CD4-positive, alpha-beta T cell treated with Interleukin-21 for 1 hour (primary cell): Measurements from ENCODE around the gene SLC4A8.
A peak's percentile ranks its signal among the peaks of the same experiment; 100 is the strongest.
"Not testable (repeated sequence)": the region's sequence is repeated elsewhere in the genome, so short reads cannot be mapped to it uniquely, and the experiment has no call there.

Experiments
- DNase-seq: peaks from one replicate; pipeline ENCODE4 v3.0.0-alpha.2; 2020

Gene SLC4A8

DNA sequence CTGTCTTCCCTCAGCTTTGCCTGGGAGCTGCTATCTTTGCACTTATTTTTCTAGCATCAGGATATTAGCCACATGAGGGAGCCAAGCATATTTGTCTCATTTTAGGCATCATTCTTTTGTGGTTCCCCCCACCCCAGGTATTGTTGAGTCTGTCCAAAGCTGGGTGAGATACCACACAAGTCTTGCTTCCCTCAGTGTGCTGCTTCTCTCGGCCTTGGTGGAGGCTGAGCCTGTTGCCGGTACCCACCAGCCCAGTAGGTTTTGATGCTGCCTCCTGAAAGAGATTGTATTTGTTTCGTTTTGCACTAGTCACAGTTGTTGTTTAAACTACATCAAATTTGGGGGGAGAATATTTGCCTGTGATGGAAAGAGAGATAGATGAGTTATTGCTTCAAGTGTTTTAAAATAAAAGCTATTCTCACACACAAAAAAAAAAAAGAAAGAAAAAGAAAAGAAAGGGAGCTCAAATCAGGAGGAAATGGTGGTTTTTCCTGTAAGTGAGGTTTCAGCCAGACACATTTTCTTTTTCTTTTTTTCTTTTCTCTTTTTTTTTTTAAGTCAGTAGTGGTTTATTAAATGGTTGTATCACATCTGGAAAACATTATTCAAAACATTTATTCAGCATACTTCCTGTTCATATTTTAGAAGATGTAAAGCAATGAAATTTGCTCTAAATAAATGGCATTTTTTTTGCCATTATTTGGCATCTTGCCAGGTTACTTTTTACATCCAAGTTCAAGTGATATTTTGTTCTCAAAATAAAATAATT, 58.5 kb downstream of the SLC4A8 start:
- DNase-seq, result peak; percentile 46

DNA sequence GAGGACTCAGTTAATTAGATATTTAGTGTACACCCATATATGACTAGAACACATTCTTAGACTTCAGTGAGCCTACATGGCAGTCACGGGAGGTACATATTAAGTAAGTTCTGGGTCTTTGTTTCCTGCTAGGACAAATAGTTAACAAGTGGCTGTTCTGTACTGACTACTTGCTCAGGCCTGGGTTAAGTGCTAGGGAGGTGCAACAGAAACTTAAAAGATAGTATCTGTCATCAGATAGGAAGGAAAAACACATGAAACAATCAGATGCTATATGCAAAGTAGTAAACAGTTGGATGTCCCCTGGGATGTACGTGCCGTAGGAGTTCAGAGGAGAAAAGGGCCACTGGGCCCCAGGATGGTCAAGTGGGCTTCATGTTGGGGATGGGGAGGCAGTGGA, 59.5 kb downstream of the SLC4A8 start:
- DNase-seq, result no peak

GRCh38 chr12:51488281-51488680, 63.6 kb downstream of the SLC4A8 start:
- DNase-seq, result no peak

DNA sequence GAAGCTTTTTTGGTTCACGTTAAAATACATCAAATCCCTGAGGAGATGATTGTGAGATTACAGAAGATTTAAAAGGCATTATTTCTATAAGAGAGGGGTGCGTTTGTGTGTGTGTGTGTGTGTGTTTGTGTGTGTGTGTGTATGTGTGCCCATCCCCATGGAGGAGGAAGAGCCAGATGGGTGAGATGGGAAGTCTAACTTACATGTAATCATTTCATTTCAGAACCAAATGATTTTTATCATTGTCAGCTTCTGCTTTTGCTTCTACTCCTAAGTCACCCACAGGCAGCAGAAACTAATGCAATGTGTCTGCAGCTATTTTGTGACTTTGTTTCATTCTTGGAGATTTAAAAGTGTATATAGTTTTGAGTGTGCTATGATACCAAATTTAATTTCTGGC, 68.7 kb downstream of the SLC4A8 start:
- no peak for DNase-seq

DNA sequence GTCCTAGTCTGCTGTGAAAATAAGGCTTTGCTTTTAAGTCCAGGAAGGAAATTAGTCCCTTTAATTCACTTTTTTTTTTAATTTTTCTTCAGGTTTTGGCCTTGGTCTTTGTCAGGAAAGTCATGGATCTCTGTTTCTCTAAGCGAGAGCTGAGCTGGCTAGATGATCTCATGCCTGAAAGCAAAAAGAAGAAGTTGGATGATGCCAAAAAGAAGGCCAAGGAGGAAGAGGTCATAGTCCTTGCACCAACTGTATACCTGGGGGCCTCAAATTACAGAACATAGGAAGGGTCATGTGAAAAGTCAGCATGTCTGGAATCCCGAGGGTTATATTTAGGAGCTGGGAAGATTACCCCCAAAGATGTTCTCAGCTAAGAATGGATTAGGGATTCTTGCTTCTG, 72.3 kb downstream of the SLC4A8 start:
- no peak for DNase-seq

- DNase-seq, result no peak
Observed at GRCh38 chr12:51504851-51505250, 80.2 kb downstream of the SLC4A8 start.

GRCh38 chr12:51505360-51506105, 80.9 kb downstream of the SLC4A8 start:
- DNase-seq, result no peak

GRCh38 chr12:51507178-51507577, 82.5 kb downstream of the SLC4A8 start:
- no peak for DNase-seq

DNA sequence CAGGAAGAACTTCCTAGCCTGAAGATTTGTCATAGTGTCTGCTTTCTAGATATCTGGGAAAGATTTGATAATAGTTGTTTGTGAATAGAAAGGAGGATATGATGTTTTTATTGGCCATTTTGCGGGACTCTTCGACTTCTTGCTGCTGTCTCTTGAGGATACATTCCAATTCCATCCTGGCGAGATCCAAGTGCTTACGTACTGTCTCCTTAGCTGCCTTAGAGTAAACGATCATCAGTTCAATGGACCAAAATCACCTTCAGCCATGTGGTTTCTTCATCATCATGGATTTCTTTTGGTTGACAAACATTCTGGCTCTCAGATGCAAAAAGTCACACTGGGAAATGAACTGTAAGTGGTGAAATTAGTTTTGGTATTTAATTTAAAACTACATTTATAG, 83.7 kb downstream of the SLC4A8 start:
- DNase-seq, result no peak

DNA sequence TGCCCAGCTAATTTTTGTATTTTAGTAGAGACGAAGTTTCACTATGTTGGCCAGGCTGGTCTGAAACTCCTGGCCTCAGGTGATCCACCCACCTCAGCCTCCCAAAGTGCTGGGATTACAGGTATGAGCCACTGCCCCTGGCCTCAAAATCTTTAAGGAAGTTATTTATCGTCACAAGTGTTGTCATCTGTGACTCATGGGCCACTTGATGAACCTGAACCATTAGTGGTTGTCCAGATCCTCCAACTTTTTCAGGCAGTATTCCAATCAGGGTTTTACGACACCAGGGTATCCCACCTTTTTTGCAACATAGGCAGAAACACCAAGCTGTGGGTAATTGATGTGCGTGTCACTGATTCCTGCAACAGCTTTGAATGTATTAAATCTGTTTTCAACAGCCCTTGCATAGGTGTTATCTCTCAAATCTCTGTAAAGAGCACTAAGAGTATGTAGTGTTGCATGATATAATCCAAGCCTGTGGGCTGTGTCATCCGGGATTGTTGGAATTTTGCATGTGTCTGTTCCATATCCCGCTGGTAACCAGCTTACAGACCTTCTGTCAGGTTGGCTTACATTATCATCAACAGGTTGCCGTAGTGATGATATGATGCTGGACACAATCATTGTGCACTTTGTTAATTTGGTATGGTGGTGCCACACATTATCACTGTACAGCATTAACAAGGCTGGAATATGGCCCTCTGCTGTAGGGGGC, 87.1 kb downstream of the SLC4A8 start:
- no peak for DNase-seq

GRCh38 chr12:51512438-51512837, 87.8 kb downstream of the SLC4A8 start:
- no peak for DNase-seq

DNA sequence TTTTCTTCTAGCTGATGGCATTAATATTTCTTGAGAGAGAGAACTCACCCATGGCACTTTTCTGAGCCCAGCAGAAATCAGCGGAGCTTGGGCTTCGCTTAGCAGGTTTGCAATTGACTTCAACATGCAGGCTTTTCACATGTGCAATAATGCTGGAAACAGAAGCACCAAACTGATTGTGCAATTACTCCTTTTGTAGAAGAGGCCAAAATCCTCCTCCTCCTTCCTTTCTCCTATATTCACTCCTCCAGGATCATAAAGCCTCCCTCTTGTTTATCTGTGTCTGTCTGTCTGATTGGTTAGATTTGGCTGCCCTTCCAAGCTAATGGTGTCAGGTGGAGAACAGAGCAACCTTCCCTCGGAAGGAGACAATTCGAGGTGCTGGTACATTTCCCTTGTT, 90.4 kb downstream of the SLC4A8 start:
- DNase-seq, result not testable (repeated sequence)

DNA sequence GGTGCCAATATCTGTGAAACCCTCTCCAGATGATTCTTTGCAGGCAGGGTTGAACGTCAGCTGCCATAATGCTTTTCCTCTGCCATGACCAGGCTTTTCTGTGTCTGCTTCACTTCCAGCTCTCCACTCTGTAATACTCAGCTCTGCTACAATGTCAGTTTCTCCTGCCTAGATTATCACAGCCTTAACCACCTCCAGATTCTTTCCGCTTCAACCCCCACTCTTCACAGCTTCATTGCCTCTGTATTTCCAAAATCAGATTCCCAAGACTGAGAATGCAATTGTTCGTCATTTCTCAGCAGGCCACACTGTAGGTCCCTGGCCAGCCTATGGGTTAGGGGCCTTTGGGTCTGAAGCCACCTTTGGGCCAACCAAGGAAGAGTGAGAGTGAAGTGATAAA, 92.7 kb downstream of the SLC4A8 start:
- no peak for DNase-seq

DNA sequence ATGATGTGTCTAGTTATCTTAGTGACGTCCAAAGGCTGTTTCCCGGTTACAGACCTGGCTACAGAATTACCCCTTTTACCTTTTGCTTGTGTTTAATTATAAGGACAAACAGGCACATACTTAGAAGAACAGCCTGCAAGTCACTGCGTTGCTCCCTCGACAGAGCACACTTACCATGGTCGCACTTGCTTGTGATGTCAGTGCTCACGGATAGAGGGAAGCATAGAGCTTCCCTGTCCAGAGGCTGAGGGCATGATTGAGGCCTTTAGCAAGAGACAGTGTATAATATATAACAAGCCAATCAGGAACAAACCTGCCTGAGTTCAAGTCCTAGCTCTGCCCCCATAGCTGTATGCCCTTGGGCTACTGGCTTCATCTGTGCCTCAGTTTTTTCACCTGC, 93.2 kb downstream of the SLC4A8 start:
- DNase-seq, result no peak

- no peak for DNase-seq
Observed at GRCh38 chr12:51519755-51520154, 95.1 kb downstream of the SLC4A8 start.

DNA sequence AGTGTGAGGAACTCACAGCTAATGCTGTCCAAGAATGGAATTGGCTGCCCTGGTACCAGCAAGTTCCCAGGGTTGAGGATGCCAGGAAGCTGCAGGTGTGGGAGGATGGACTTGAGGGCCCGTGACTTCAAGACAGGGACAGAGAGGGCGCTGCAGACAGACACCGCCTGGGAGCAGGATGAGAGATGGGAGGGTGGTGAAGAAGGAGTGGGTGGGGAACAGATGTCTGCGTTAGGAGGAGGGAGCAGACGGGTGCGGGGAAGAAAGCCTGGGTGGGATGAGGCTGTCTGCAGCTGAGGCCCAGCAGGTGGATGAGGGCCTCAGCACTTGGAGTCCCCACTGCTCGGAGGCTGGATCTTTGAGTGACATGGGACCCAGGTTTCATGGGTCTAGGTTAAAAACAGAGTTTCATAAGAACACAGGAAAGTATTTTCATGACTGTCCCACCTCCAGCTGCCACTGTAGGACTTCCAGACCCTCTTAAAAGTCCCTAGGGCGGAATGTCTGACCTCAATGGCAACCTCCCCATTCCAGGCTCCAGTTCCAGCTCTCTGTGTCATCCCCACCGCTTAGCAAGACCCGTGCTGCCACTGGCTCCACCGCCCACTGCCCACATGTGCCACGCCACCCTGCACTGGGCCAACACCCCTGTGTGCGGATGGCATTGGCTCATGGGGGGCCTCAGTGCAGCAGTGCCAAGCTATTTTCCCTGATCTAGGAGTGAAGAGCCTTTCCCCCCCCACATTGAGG, 96.1 kb downstream of the SLC4A8 start:
- no peak for DNase-seq

DNA sequence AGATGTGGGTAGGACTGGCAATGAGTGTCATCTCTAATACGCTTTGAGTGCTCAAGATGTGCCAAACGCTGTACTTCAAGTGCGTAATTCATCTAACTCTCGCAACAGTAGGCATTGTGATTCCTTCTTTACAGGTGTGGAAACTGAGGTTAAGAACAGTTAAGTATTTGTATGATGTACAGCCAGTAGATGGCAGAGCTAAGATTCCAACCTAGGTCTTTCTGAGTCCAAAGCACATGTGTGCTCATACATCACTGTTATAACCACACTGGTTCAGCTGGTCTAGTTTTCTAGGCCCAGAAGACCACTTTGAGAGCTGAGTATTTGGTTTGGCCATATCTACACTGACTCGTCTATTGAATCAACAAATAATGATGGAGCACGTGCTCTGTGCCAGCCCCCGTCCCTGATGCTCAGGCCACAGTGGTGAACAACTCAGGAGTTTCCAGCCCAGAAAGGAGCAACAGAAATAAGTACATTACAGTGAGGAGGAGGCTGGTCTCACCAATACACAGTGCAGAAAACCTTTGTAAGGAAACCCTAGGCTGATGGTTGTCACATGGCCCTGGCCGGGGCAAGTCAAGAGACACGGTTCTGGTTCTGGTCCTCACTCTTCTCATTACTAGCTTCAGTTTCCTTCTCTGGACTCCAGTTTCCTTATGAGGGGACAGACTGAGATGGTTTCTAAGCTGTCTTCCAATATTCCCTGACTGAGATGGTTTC, 97.1 kb downstream of the SLC4A8 start:
- DNase-seq, result no peak

- DNase-seq, result no peak
Observed at GRCh38 chr12:51522696-51523095, 98.1 kb downstream of the SLC4A8 start.

DNA sequence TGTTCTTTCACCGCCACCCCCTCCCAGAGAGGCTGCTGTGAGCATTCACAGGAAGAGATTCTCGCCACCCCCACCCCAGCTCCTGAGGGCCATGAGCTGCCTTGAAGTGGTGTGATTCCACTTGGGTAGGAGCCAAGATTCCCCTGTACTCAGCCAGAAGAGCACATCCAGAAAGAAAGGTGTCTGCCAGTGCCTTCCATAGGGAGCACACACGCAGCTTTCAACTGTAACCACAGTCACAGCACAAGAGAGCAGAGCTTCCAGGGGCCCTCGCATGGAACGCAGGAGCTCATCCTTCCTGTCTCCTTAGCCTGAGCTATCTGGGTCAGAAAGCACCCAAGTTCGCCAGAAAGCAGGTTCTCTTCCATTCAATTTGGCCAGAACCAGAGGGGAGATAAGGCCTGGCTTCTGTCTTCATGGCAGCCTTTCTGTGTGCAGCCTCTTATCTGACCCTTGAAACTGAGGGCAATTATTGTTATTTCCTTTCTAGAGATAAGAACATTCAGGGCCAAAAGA, 99.8 kb downstream of the SLC4A8 start:
- no peak for DNase-seq

DNA sequence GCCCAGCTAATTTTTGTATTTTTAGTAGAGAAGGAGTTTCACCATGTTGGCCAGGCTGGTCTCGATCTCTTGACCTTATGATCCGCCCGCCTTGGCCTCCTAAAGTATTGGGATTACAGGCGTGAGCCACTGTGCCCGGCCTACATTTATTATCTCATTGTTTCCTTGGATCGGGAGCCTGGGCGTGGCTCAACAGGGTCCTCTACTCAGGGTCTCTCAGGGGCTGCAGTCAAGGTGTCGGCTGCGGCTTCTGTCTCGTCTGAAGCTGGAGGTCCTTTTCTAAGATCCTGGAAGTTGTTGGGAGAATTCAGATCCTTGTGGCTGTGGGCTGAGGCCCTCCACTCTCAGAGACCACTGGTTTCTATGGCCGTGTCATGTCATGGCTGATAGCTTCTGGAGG, 100.9 kb downstream of the SLC4A8 start:
- no peak for DNase-seq

DNA sequence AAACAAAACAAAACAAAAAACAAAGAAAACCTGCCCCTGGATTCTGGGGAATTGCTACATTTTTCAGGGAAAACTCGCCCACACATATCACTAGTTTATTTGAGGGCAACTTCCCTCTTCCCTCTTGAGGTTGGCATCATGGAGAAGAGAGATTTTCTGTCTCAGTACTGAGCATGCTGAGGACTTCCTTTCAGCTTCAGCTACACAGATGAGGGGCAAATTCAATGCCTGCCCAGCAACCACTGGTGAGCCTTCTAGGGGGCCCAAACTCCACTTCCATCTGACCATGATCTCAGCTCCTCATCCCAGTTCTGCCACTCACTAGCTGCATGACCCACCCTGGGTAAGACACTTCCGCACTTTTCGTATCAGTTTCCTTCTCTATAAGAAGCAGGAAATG, 103.3 kb downstream of the SLC4A8 start:
- DNase-seq, result no peak
